ENCODE measurements around the gene TMEM238L. TPM values are rescaled to one million over a fixed set of nuclear protein-coding genes. Genes with fewer than 3 reads are reported as not detected.

Gene TMEM238L
- total RNA-seq, 1 donor from 2014 or later: not detected

- no peak overlapping the region for H3K4me3 Mint-ChIP-seq (ENCODE audit: unreplicated experiment)
- H3K27me3 Mint-ChIP-seq (ENCODE audit: unreplicated experiment): no peaks in the 10 kb centered on the region
- no peak for DNase-seq
- peaks cover 5% of the 10 kb centered on the region for H3K9me3 Mint-ChIP-seq (ENCODE audit: unreplicated experiment)
- TF ChIP-seq, protein P1, sequence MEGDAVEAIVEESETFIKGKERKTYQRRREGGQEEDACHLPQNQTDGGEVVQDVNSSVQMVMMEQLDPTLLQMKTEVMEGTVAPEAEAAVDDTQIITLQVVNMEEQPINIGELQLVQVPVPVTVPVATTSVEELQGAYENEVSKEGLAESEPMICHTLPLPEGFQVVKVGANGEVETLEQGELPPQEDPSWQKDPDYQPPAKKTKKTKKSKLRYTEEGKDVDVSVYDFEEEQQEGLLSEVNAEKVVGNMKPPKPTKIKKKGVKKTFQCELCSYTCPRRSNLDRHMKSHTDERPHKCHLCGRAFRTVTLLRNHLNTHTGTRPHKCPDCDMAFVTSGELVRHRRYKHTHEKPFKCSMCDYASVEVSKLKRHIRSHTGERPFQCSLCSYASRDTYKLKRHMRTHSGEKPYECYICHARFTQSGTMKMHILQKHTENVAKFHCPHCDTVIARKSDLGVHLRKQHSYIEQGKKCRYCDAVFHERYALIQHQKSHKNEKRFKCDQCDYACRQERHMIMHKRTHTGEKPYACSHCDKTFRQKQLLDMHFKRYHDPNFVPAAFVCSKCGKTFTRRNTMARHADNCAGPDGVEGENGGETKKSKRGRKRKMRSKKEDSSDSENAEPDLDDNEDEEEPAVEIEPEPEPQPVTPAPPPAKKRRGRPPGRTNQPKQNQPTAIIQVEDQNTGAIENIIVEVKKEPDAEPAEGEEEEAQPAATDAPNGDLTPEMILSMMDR (IDR thresholded peaks at IDR 0.05; ENCODE audit: partially characterized antibody, unreplicated experiment): no peak
- H3K27ac Mint-ChIP-seq (ENCODE audit: unreplicated experiment): no peak overlapping the region
- peaks cover 12% of the 10 kb centered on the region for H3K4me1 Mint-ChIP-seq (ENCODE audit: low read depth, unreplicated experiment)
- peaks cover 5% of the 10 kb centered on the region for H3K36me3 Mint-ChIP-seq (ENCODE audit: unreplicated experiment)
Observed at GRCh38 chr17:10777131-10777807, 26.6 kb downstream of the TMEM238L start.

DNA sequence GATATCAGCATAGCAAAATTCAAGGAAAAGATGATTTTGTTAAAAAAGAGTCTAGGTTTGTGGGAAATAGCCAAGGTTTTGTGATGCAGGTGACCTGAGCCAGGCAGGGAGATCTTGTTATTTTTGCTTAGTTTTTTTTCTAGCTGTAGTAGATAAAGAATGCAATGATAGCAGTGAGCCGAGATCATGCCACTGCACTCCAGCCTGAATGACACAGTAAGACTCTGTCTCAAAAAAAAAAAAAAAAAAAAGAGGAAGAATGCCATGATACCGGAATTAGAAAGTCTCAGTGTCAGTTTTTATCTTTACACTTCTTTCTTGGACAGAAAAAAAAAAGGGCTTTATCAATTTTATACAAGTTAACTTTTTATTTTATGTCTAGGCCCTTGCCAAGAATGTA, 27.5 kb downstream of the TMEM238L start:
- DNase-seq: no peak
- peaks cover 5% of the 10 kb centered on the region for H3K9me3 Mint-ChIP-seq (ENCODE audit: unreplicated experiment)
- peaks cover 5% of the 10 kb centered on the region for H3K36me3 Mint-ChIP-seq (ENCODE audit: unreplicated experiment)
- H3K4me3 Mint-ChIP-seq (ENCODE audit: unreplicated experiment): no peak overlapping the region
- TF ChIP-seq, protein P1 (IDR thresholded peaks at IDR 0.05; ENCODE audit: partially characterized antibody, unreplicated experiment): no peak
- H3K27ac Mint-ChIP-seq (ENCODE audit: unreplicated experiment): no peak overlapping the region
- peaks cover 12% of the 10 kb centered on the region for H3K4me1 Mint-ChIP-seq (ENCODE audit: low read depth, unreplicated experiment)
- H3K27me3 Mint-ChIP-seq (ENCODE audit: unreplicated experiment): no peaks in the 10 kb centered on the region

- Mint-ChIP-seq H3K9me3 (ENCODE audit: unreplicated experiment) (peaks cover 5% of the 10 kb centered on the region), H3K27me3 (ENCODE audit: unreplicated experiment) (no peaks in the 10 kb centered on the region), H3K4me1 (ENCODE audit: low read depth, unreplicated experiment) (peaks cover 12% of the 10 kb centered on the region), H3K36me3 (ENCODE audit: unreplicated experiment) (peaks cover 7% of the 10 kb centered on the region), H3K4me3 (ENCODE audit: unreplicated experiment) (no peak overlapping the region), H3K27ac (ENCODE audit: unreplicated experiment) (no peak overlapping the region)
- no peak for DNase-seq
- TF ChIP-seq, protein P1 (IDR thresholded peaks at IDR 0.05; ENCODE audit: partially characterized antibody, unreplicated experiment): no peak
Observed at GRCh38 chr17:10775740-10776356, 28.1 kb downstream of the TMEM238L start.

DNA sequence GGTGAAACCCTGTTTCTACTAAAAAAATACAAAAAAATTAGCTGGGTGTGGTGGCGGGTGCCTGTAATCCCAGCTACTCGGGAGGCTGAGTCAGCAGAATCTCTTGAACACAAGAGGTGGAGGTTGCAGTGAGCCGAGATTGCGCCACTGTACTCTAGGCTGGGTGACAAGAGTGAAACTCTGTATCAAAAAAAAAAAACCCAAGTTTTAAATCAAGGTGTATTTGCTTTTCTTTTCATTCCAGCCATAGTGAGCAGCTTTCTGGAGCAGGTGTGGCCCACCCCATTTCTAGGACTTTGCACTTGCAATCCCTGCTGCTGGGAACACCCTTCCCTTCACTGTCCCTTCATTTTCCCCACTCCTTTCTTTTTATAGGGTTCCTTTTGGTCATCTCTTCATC, 28.8 kb downstream of the TMEM238L start:
- H3K4me3 Mint-ChIP-seq (ENCODE audit: unreplicated experiment): no peak overlapping the region
- H3K4me1 Mint-ChIP-seq (ENCODE audit: low read depth, unreplicated experiment): peaks cover 13% of the 10 kb centered on the region
- no peak for DNase-seq
- no peak overlapping the region for H3K27ac Mint-ChIP-seq (ENCODE audit: unreplicated experiment)
- peaks cover 8% of the 10 kb centered on the region for H3K9me3 Mint-ChIP-seq (ENCODE audit: unreplicated experiment)
- TF ChIP-seq, protein P1 (IDR thresholded peaks at IDR 0.05; ENCODE audit: partially characterized antibody, unreplicated experiment): no peak
- no peaks in the 10 kb centered on the region for H3K27me3 Mint-ChIP-seq (ENCODE audit: unreplicated experiment)
- peaks cover 10% of the 10 kb centered on the region for H3K36me3 Mint-ChIP-seq (ENCODE audit: unreplicated experiment)

DNA sequence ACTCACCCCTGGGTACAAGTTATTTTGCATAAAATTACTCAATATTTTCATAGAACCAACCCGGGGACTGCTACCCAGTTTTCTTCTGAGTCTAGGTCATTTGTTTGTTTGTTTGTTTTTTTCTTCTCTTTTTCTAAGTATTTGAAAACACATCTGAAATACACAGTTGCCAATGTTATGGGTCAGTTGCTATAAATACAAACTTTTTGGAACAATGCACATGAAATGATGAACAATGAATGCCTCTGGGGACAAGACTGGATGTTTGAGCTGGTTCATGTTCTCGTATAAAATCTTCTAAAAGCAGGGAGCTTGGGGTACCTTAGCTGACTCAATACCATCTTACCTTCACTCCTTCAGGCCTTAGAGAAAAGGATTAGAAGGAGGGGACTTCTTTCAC, 30.5 kb downstream of the TMEM238L start:
- H3K4me1 Mint-ChIP-seq (ENCODE audit: low read depth, unreplicated experiment): peaks cover 13% of the 10 kb centered on the region
- no peak for DNase-seq

More for the DNA sequence above, 30.5 kb downstream of the TMEM238L start:
- Mint-ChIP-seq H3K4me3 (ENCODE audit: unreplicated experiment) (no peak overlapping the region), H3K27ac (ENCODE audit: unreplicated experiment) (peak overlapping the region; percentile 56), H3K27me3 (ENCODE audit: unreplicated experiment) (no peaks in the 10 kb centered on the region), H3K9me3 (ENCODE audit: unreplicated experiment) (peaks cover 9% of the 10 kb centered on the region), H3K36me3 (ENCODE audit: unreplicated experiment) (peaks cover 10% of the 10 kb centered on the region)
- TF ChIP-seq, protein P1 (IDR thresholded peaks at IDR 0.05; ENCODE audit: partially characterized antibody, unreplicated experiment): no peak

Measured in glutamatergic neuron (in vitro differentiated cells).